Stimulated activated memory B cell treated with anti-CD40 and anti-IgM and Interleukin-4, amounts not matched to agents 10 μg/mL and 1 μg/mL and 100 μg/mL, for 72 hours (primary cell): ENCODE results near the gene GRM1.

Experiments used
- ATAC-seq: fragments of 150-1000 bp; cut with Tn5 transposase; 2 replicates; pipeline ENCODE4 v1.10.0; 2021
- H3K27ac Mint-ChIP-seq: one replicate; pipeline ENCODE4 v1.8.0; 2022; ENCODE audit warnings: mild to moderate bottlenecking, mixed read lengths
- H3K27me3 Mint-ChIP-seq: one replicate; pipeline ENCODE4 v1.8.0; 2022; ENCODE audit warnings: mixed read lengths
- H3K36me3 Mint-ChIP-seq: one replicate; pipeline ENCODE4 v1.8.0; 2022; ENCODE audit warnings: mixed read lengths
- H3K4me1 Mint-ChIP-seq: one replicate; pipeline ENCODE4 v1.8.0; 2022; ENCODE audit warnings: mixed read lengths
- H3K4me3 Mint-ChIP-seq: one replicate; pipeline ENCODE4 v1.8.0; 2022; ENCODE audit warnings: mild to moderate bottlenecking, moderate library complexity, mixed read lengths
- H3K9me3 Mint-ChIP-seq: one replicate; pipeline ENCODE4 v1.8.0; 2022; ENCODE audit warnings: mixed read lengths

The GRM1 gene

GRCh38 chr6:146028851-146029572 is at the start of gene GRM1:
TSS of gene GRM1 (plus strand) at chr6:146029062. CDS start at chr6:146029518, 456 bp downstream.
- Mint-ChIP-seq H3K4me1 (peaks cover 8% of the 10 kb centered on the region), H3K4me3 (no peak within 1 kb of the TSS), H3K27ac (no peak within 1 kb of the TSS), H3K9me3 (peaks cover 6% of the 10 kb centered on the region), H3K27me3 (peaks cover 57% of the 10 kb centered on the region), H3K36me3 (no peaks in the 10 kb centered on the region)
- ATAC-seq: no peak

- Mint-ChIP-seq H3K36me3 (no peaks in the 10 kb centered on the region), H3K27me3 (no peaks in the 10 kb centered on the region), H3K4me3 (no peak overlapping the region), H3K4me1 (no peaks in the 10 kb centered on the region), H3K9me3 (peaks cover 19% of the 10 kb centered on the region), H3K27ac (no peak overlapping the region)
- no peak for ATAC-seq
Measured at GRCh38 chr6:146009338-146009737, 19.5 kb upstream of the GRM1 start.

- Mint-ChIP-seq H3K27me3 (no peaks in the 10 kb centered on the region), H3K36me3 (no peaks in the 10 kb centered on the region), H3K4me1 (no peaks in the 10 kb centered on the region), H3K4me3 (no peak overlapping the region), H3K9me3 (peaks cover 16% of the 10 kb centered on the region), H3K27ac (no peak overlapping the region)
- no peak for ATAC-seq
Measured at GRCh38 chr6:146014233-146014632, 14.6 kb upstream of the GRM1 start.

- Mint-ChIP-seq H3K4me3 (no peak overlapping the region), H3K4me1 (no peaks in the 10 kb centered on the region), H3K27me3 (no peaks in the 10 kb centered on the region), H3K9me3 (no peaks in the 10 kb centered on the region), H3K27ac (no peak overlapping the region), H3K36me3 (no peaks in the 10 kb centered on the region)
- no peak for ATAC-seq
Measured at GRCh38 chr6:146017672-146018071, 11.2 kb upstream of the GRM1 start.

GRCh38 chr6:146026873-146027272 is 2.0 kb upstream of the GRM1 start:
- Mint-ChIP-seq H3K4me3 (no peak overlapping the region), H3K9me3 (peaks cover 6% of the 10 kb centered on the region)

GRCh38 chr6:146027586-146028251 is 1.1 kb upstream of the GRM1 start:
- ATAC-seq: no peak
- Mint-ChIP-seq H3K36me3 (no peaks in the 10 kb centered on the region), H3K4me1 (peaks cover 8% of the 10 kb centered on the region), H3K9me3 (peaks cover 6% of the 10 kb centered on the region), H3K4me3 (no peak overlapping the region), H3K27ac (no peak overlapping the region), H3K27me3 (peaks cover 57% of the 10 kb centered on the region)

More at GRCh38 chr6:146026873-146027272, 2.0 kb upstream of the GRM1 start:
- no peak for ATAC-seq
- no peaks in the 10 kb centered on the region for H3K36me3 Mint-ChIP-seq
- H3K27me3 Mint-ChIP-seq: peaks cover 57% of the 10 kb centered on the region
- no peak overlapping the region for H3K27ac Mint-ChIP-seq
- H3K4me1 Mint-ChIP-seq: peaks cover 8% of the 10 kb centered on the region

GRCh38 chr6:146028252-146028795 is 538 bp upstream of the GRM1 start:
- no peak for ATAC-seq
- peaks cover 57% of the 10 kb centered on the region for H3K27me3 Mint-ChIP-seq
- H3K9me3 Mint-ChIP-seq: peaks cover 6% of the 10 kb centered on the region
- H3K4me1 Mint-ChIP-seq: peaks cover 8% of the 10 kb centered on the region
- H3K36me3 Mint-ChIP-seq: no peaks in the 10 kb centered on the region
- H3K27ac Mint-ChIP-seq: no peak overlapping the region
- H3K4me3 Mint-ChIP-seq: no peak overlapping the region

GRCh38 chr6:146029573-146030184 is 817 bp downstream of the GRM1 start:
- no peak overlapping the region for H3K27ac Mint-ChIP-seq
- peaks cover 57% of the 10 kb centered on the region for H3K27me3 Mint-ChIP-seq

GRCh38 chr6:146032387-146032786 is 3.5 kb downstream of the GRM1 start:
- peaks cover under 1% of the 10 kb centered on the region for H3K9me3 Mint-ChIP-seq
- H3K36me3 Mint-ChIP-seq: no peaks in the 10 kb centered on the region
- no peak for ATAC-seq
- H3K4me3 Mint-ChIP-seq: no peak overlapping the region
- peaks cover 42% of the 10 kb centered on the region for H3K27me3 Mint-ChIP-seq
- no peak overlapping the region for H3K27ac Mint-ChIP-seq
- peaks cover 7% of the 10 kb centered on the region for H3K4me1 Mint-ChIP-seq

More at GRCh38 chr6:146029573-146030184, 817 bp downstream of the GRM1 start:
- H3K4me3 Mint-ChIP-seq: no peak overlapping the region
- peaks cover 2% of the 10 kb centered on the region for H3K9me3 Mint-ChIP-seq
- no peak for ATAC-seq
- H3K36me3 Mint-ChIP-seq: no peaks in the 10 kb centered on the region
- peaks cover 8% of the 10 kb centered on the region for H3K4me1 Mint-ChIP-seq

GRCh38 chr6:146040360-146040759 is 11.5 kb downstream of the GRM1 start:
- Mint-ChIP-seq H3K9me3 (peaks cover 29% of the 10 kb centered on the region), H3K27me3 (no peaks in the 10 kb centered on the region), H3K4me1 (no peaks in the 10 kb centered on the region), H3K4me3 (no peak overlapping the region), H3K27ac (no peak overlapping the region), H3K36me3 (no peaks in the 10 kb centered on the region)
- no peak for ATAC-seq

GRCh38 chr6:146041282-146041681 is 12.4 kb downstream of the GRM1 start:
- peaks cover 29% of the 10 kb centered on the region for H3K9me3 Mint-ChIP-seq
- no peaks in the 10 kb centered on the region for H3K27me3 Mint-ChIP-seq
- H3K36me3 Mint-ChIP-seq: no peaks in the 10 kb centered on the region
- H3K27ac Mint-ChIP-seq: no peak overlapping the region
- H3K4me1 Mint-ChIP-seq: no peaks in the 10 kb centered on the region
- ATAC-seq: no peak
- H3K4me3 Mint-ChIP-seq: no peak overlapping the region

GRCh38 chr6:146047371-146047770 is 18.5 kb downstream of the GRM1 start:
- Mint-ChIP-seq H3K4me3 (no peak overlapping the region), H3K36me3 (no peaks in the 10 kb centered on the region), H3K9me3 (peaks cover 3% of the 10 kb centered on the region), H3K4me1 (no peaks in the 10 kb centered on the region), H3K27me3 (no peaks in the 10 kb centered on the region), H3K27ac (no peak overlapping the region)
- no peak for ATAC-seq

- H3K27me3 Mint-ChIP-seq: no peaks in the 10 kb centered on the region
- H3K9me3 Mint-ChIP-seq: peaks cover 3% of the 10 kb centered on the region
- no peak for ATAC-seq
- no peak overlapping the region for H3K4me3 Mint-ChIP-seq
- H3K4me1 Mint-ChIP-seq: no peaks in the 10 kb centered on the region
- no peaks in the 10 kb centered on the region for H3K36me3 Mint-ChIP-seq
- no peak overlapping the region for H3K27ac Mint-ChIP-seq
Measured at GRCh38 chr6:146050168-146050567, 21.3 kb downstream of the GRM1 start.

- no peak for ATAC-seq
- H3K36me3 Mint-ChIP-seq: no peaks in the 10 kb centered on the region
Measured at GRCh38 chr6:146056506-146056905, 27.6 kb downstream of the GRM1 start.

GRCh38 chr6:146065690-146066089 is 36.8 kb downstream of the GRM1 start:
- H3K4me3 Mint-ChIP-seq: no peak overlapping the region
- H3K27ac Mint-ChIP-seq: no peak overlapping the region
- no peaks in the 10 kb centered on the region for H3K27me3 Mint-ChIP-seq
- ATAC-seq: no peak
- H3K4me1 Mint-ChIP-seq: no peaks in the 10 kb centered on the region
- no peaks in the 10 kb centered on the region for H3K36me3 Mint-ChIP-seq
- no peaks in the 10 kb centered on the region for H3K9me3 Mint-ChIP-seq

More at GRCh38 chr6:146056506-146056905, 27.6 kb downstream of the GRM1 start:
- Mint-ChIP-seq H3K27me3 (no peaks in the 10 kb centered on the region), H3K9me3 (peaks cover 2% of the 10 kb centered on the region), H3K27ac (no peak overlapping the region), H3K4me1 (no peaks in the 10 kb centered on the region), H3K4me3 (no peak overlapping the region)
